GM12878 (cell line): ENCODE measurements around the gene ARMC8. TPM values are rescaled to one million over a fixed set of nuclear protein-coding genes. Genes with fewer than 3 reads are reported as not detected.

Experiments
- ATAC-seq: fragments of 200-7000 bp; cut with Tn5 transposase; 3 replicates; pipeline ENCODE4 v1.9.1; 2020; ENCODE audit warnings: mild to moderate bottlenecking, moderate library complexity
- BruUV-seq: library from RNA; stranded (reverse); fragments of 400-500 nt; replicated peaks from 2 replicates; lab custom pipeline; 2021; lab: Mats Ljungman, UMichigan
- CTCF ChIA-PET: fragments of 300-600 bp; sonication (Branson Sonifier 250); formaldehyde crosslinking; extraction: SDS; loops from one replicate; lab custom pipeline; 2021; ENCODE audit warnings: inconsistent platforms; lab: Yijun Ruan, JAX
- POLR2A ChIA-PET: fragments of 350-600 bp; formaldehyde crosslinking; extraction: SDS; loops from one replicate; lab custom pipeline; 2021; ENCODE audit warnings: inconsistent platforms; lab: Charles Lee
- RAD21 ChIA-PET: fragments of 300-600 bp; sonication (Branson Sonifier 250); formaldehyde crosslinking; loops from one replicate; lab custom pipeline; 2023; ENCODE audit warnings: antibody characterized with exemption; ENCODE audit not compliant: unreplicated experiment; lab: Charles Lee
- SMC1A ChIA-PET: fragments of 300-600 bp; sonication (Branson Sonifier 250); formaldehyde crosslinking; loops from one replicate; lab custom pipeline; 2023; ENCODE audit not compliant: unreplicated experiment, uncharacterized antibody; lab: Charles Lee
- DNase-seq: peaks from one replicate; pipeline ENCODE4 v3.0.0-alpha.2; 2011; ENCODE audit warnings: low read depth, low spot score
- FAIRE-seq: peaks from 3 replicates; lab custom pipeline; 2011; peaks lifted over from hg19 to GRCh38; lab: Jason Lieb, UNC
- H2AFZ ChIP-seq: 2 replicates; pipeline ENCODE4 v1.6.0; 2011; ENCODE audit warnings: low read depth, low read length, control low read depth; ENCODE audit not compliant: control insufficient read depth
- H3K27ac ChIP-seq: 2 replicates; pipeline ENCODE4 v1.5.1; 2011; ENCODE audit warnings: control low read depth; ENCODE audit not compliant: control insufficient read depth, insufficient read depth
- H3K27me3 ChIP-seq, 2 experiments: replicated peaks in 1 of 2; 2 replicates each; pipeline versions ENCODE4 v1.6.0 to v1.6.1; 2011; ENCODE audit warnings: low read length in 1 of 2; ENCODE audit not compliant: control insufficient read depth in 2 of 2, insufficient read depth in 2 of 2
- H3K36me3 ChIP-seq, 2 experiments: 2 replicates each; pipeline ENCODE4 v1.5.1; 2011; ENCODE audit warnings: low read length in 1 of 2; ENCODE audit not compliant: control insufficient read depth in 2 of 2, insufficient read depth in 2 of 2
- H3K4me1 ChIP-seq: 2 replicates; pipeline ENCODE4 v1.6.1; 2011; ENCODE audit warnings: mild to moderate bottlenecking, low read length, moderate library complexity, mixed read lengths; ENCODE audit not compliant: control insufficient read depth, insufficient read depth
- H3K4me2 ChIP-seq: 2 replicates; pipeline ENCODE4 v1.6.0; 2011; ENCODE audit warnings: control low read depth; ENCODE audit not compliant: control insufficient read depth, insufficient read depth
- H3K4me3 ChIP-seq: fragments of 200-600 bp; sonication (generic); 2 replicates; pipeline ENCODE4 v1.5.1; 2016
- H3K79me2 ChIP-seq: 2 replicates; pipeline ENCODE4 v1.6.0; 2011; ENCODE audit warnings: low read length; ENCODE audit not compliant: control insufficient read depth, insufficient read depth
- H3K9ac ChIP-seq: 2 replicates; pipeline ENCODE4 v1.8.0; 2011; ENCODE audit warnings: low read length, control low read depth, mixed read lengths; ENCODE audit not compliant: control insufficient read depth, insufficient read depth
- H3K9me3 ChIP-seq: replicated peaks from 3 replicates; pipeline ENCODE4 v1.5.1; 2011; ENCODE audit warnings: mild to moderate bottlenecking, low read length; ENCODE audit not compliant: control insufficient read depth, insufficient read depth
- H4K20me1 ChIP-seq: 2 replicates; pipeline ENCODE4 v1.6.0; 2011; ENCODE audit not compliant: control insufficient read depth, insufficient read depth
- CTCF ChIP-seq, 3 experiments: IDR thresholded peaks in 2 of 3; conservative IDR thresholded peaks in 1 of 3; 2 replicates each; pipeline ENCODE4 v1.5.1; 2011; ENCODE audit warnings: low read depth in 3 of 3, low read length in 3 of 3, mild to moderate bottlenecking in 3 of 3, control low read depth in 2 of 3, moderate library complexity in 2 of 3, inconsistent platforms in 1 of 3, mixed read lengths in 1 of 3; ENCODE audit not compliant: control insufficient read depth in 2 of 3, insufficient read depth in 1 of 3; ENCODE audit errors: extremely low read depth in 1 of 3
- GABPA ChIP-seq: IDR thresholded peaks from 2 replicates; pipeline ENCODE4 v1.6.1; 2014; ENCODE audit warnings: antibody characterized with exemption, low read depth, mild to moderate bottlenecking, inconsistent platforms
- NRF1 ChIP-seq: conservative IDR thresholded peaks from 2 replicates; pipeline ENCODE4 v1.6.1; 2011; ENCODE audit warnings: mild to moderate bottlenecking, low read depth, low read length, improper control_type of control experiment
- WGBS: methylation state at CpG from one replicate; pipeline ENCODE4 v1.1.6; 2016; ENCODE audit warnings: low lambda C conversion rate; ENCODE audit not compliant: insufficient replicate concordance, insufficient coverage; ENCODE audit errors: missing lambda C conversion rate; 5-methylcytosine and 5-hydroxymethylcytosine counted together
- in situ Hi-C: fragments of 300-500 bp; cut with MboI; formaldehyde crosslinking; loops from 9 replicates; pipeline ENCODE4 v1.14.3; 2018; ENCODE audit warnings: mixed read lengths
- intact Hi-C: fragments of 100-400 bp; cut with micrococcal nuclease; formaldehyde crosslinking; loops from one replicate; pipeline ENCODE4 v1.14.2; 2022; ENCODE audit not compliant: unreplicated experiment
- polyA plus RNA-seq, 11 experiments: library from polyadenylated mRNA; depleted of rRNA in 4 of 11; unstranded in 6 of 11; stranded (reverse) in 5 of 11; fragments of >200 nt; fragmentation: Nextera tagmentation in 4 of 11; fragmentation: Illumina TruSeq in 1 of 11; extraction: Ambion mirVana in 4 of 11; extraction: Trizol in 1 of 11; gene quantifications; 1 replicate in 1 of 11; 2 replicates in 10 of 11; pipeline versions ENCODE4 v1.2.1 to v1.2.3, GENCODE V29; 2011 to 2016; ENCODE audit warnings: inconsistent platforms in 2 of 11, missing spikeins in 2 of 11, low read depth in 1 of 11
- total RNA-seq, 4 experiments: library from RNA; depleted of rRNA in 3 of 4; stranded (reverse); fragments of >200 nt in 3 of 4; fragmentation: Illumina TruSeq in 1 of 4; extraction: Trizol in 1 of 4; gene quantifications; 2 replicates each; pipeline versions ENCODE4 v1.2.1 to v1.2.3, GENCODE V29; 2013 to 2021

ARMC8 gene
- total and polyA plus RNA-seq, 10 of the 15 experiments (the other 5 are each of a cell fraction or from before 2014, with no cell fraction given) = 29.8 to 93.4 (median 45.3) TPM

GRCh38 chr3:138331143-138331894 lies 144.2 kb downstream of the ARMC8 start:
- Histone ChIP-seq H3K9ac (no peak overlapping the region), H3K9me3 (no peaks in the 10 kb centered on the region), H3K4me3 (no peak overlapping the region), H3K79me2 (no peaks in the 10 kb centered on the region), H3K27me3 (peaks cover 2 to 18% of the 10 kb centered on the region in 2 experiments; a peak in 3 of 4 replicates), H3K4me2 (no peak overlapping the region), H4K20me1 (no peaks in the 10 kb centered on the region), H3K4me1 (peaks cover 7% of the 10 kb centered on the region), H2AFZ (no peak overlapping the region), H3K27ac (no peak overlapping the region), H3K36me3 (no peaks in the 10 kb centered on the region)
- DNase-seq (no peak), FAIRE-seq (peak; percentile 57), ATAC-seq (no peak)
- ChIA-PET SMC1A (no interaction called here), CTCF (interaction anchor here (0.6 to 1.8 kb wide), 3 partner anchors 88 to 592 kb away, joined by 3 to 4 read pairs (median 3); no protein-coding TSS in a partner anchor), POLR2A (no interaction called here), RAD21 (no interaction called here)
- TF ChIP-seq NRF1 = no peak
- TF ChIP-seq GABPA = no peak
- 0 out of 6 replicates have a peak, but pooled peaks of 1 of the 3 experiments have one; percentile 7 for TF ChIP-seq CTCF (IDR thresholded peaks at IDR 0.05 in 2 of 3, conservative IDR thresholded peaks at IDR 0.05 in 1 of 3; ENCODE audit: control insufficient read depth in 2 of 3, extremely low read depth in 1 of 3, insufficient read depth in 1 of 3, low read depth in 3 of 3, low read length in 3 of 3)
- no TSS peak for BruUV-seq
- in situ Hi-C loops (no loop called here), intact Hi-C loops (loop anchor here (5.0 kb wide), 1 partner anchor 81 kb away; no protein-coding TSS in a partner anchor)
- 50% methylated on average over 6 of the region's 6 CpGs for WGBS
